Thoracic aorta (tissue), 2 donors: Measurements from ENCODE around the gene CR1. TPM values are rescaled to one million over a fixed set of nuclear protein-coding genes. Genes with fewer than 3 reads are reported as not detected.

Experiments used
- ATAC-seq: fragments of 150-250 bp; one replicate; pipeline ENCODE4 v1.8.0; 2017; ENCODE audit warnings: low read depth; ENCODE audit not compliant: insufficient number of reproducible peaks, low FRiP score
- DNase-seq: peaks from one replicate; pipeline ENCODE4 v3.0.0-alpha.2; 2020; ENCODE audit warnings: low spot score
- H3K27ac ChIP-seq, 2 donors: fragments of 200-600 bp; sonication (generic); 1 replicate in 1 of 2; 2 replicates in 1 of 2; pipeline ENCODE4 v1.5.1; 2016; ENCODE audit warnings: mild to moderate bottlenecking in 2 of 2, moderate library complexity in 2 of 2
- H3K27me3 ChIP-seq: fragments of 200-600 bp; sonication (generic); replicated peaks from 2 replicates; pipeline ENCODE4 v1.6.0; 2016; ENCODE audit warnings: mild to moderate bottlenecking; ENCODE audit not compliant: insufficient read depth
- H3K36me3 ChIP-seq: fragments of 200-600 bp; sonication (generic); one replicate; pipeline ENCODE4 v1.5.1; 2016
- H3K4me1 ChIP-seq, 2 donors: fragments of 200-600 bp; sonication (generic); 1 replicate in 1 of 2; 2 replicates in 1 of 2; pipeline versions ENCODE4 v1.5.1 to v1.6.0; 2016; ENCODE audit warnings: low read depth in 2 of 2, mild to moderate bottlenecking in 1 of 2; ENCODE audit not compliant: control insufficient read depth in 1 of 2
- H3K4me3 ChIP-seq: fragments of 200-600 bp; sonication (generic); 2 replicates; pipeline ENCODE4 v1.5.1; 2016; ENCODE audit warnings: mild to moderate bottlenecking
- H3K9me3 ChIP-seq: fragments of 200-600 bp; sonication (generic); 2 replicates; pipeline ENCODE4 v1.5.1; 2016
- total RNA-seq, 2 donors: library from RNA; depleted of rRNA; stranded (reverse); fragments of >200 nt; gene quantifications; one replicate each; pipeline versions ENCODE4 v1.1.0 to v1.2.3, GENCODE V29; 2016
- TF ChIP-seq, protein P1 (sequence below): fragments of 200-600 bp; sonication (generic); IDR thresholded peaks from one replicate; pipeline ENCODE4 v1.5.1; 2019; ENCODE audit warnings: antibody characterized with exemption

The CR1 gene
- total RNA-seq, 2 donors from 2014 or later = 5.0 to 17.4 TPM

DNA sequence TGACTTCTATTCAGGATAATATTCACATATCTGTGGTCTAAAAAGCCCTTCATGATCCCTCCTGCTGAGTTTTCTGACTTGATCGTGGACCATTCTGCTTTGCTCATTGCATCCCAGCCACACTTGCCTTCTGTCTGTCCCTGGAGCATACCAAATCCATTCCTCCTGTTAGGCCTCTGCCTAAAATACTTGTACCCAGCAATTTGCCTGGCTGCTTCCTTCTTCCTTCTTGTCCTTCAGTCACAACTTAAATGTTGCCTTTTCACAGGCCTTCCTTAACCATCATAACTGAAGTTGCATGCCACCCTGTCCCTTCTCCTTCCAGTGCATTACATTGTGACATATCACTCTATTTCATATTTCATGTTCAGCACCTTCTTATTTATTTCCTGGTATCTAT is 37.5 kb upstream of the CR1 start:
- Histone ChIP-seq H3K27me3 (no peaks in the 10 kb centered on the region), H3K4me3 (no peak overlapping the region), H3K36me3 (no peaks in the 10 kb centered on the region), H3K9me3 (no peaks in the 10 kb centered on the region), H3K27ac (no peak overlapping the region), H3K4me1 (peaks cover 12% of the 10 kb centered on the region in 2 donors)
- no peak for ATAC-seq
- TF ChIP-seq, protein P1, sequence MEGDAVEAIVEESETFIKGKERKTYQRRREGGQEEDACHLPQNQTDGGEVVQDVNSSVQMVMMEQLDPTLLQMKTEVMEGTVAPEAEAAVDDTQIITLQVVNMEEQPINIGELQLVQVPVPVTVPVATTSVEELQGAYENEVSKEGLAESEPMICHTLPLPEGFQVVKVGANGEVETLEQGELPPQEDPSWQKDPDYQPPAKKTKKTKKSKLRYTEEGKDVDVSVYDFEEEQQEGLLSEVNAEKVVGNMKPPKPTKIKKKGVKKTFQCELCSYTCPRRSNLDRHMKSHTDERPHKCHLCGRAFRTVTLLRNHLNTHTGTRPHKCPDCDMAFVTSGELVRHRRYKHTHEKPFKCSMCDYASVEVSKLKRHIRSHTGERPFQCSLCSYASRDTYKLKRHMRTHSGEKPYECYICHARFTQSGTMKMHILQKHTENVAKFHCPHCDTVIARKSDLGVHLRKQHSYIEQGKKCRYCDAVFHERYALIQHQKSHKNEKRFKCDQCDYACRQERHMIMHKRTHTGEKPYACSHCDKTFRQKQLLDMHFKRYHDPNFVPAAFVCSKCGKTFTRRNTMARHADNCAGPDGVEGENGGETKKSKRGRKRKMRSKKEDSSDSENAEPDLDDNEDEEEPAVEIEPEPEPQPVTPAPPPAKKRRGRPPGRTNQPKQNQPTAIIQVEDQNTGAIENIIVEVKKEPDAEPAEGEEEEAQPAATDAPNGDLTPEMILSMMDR = no peak
- no peak for DNase-seq

DNA sequence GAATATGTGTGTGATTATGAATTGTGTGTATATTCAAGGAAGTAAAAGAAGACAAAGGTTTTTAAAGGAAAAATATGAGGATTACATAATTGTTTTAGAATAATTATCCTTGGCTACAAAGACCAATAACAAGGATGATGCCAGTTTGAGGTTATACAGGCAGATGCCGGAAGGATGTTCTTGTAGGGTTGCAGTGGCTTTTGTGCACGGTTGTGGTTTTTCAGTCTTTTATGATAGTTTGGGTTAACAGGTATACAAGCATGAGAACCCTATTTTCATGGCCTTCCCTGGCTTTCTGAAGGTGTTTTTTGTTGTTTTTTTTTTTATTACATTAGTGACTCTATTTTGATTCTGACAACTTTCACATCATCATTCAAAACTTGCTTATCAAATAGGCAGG is 36.9 kb upstream of the CR1 start:
- Histone ChIP-seq H3K27ac (no peak overlapping the region), H3K27me3 (no peaks in the 10 kb centered on the region), H3K36me3 (no peaks in the 10 kb centered on the region), H3K9me3 (no peaks in the 10 kb centered on the region), H3K4me3 (no peak overlapping the region), H3K4me1 (peaks cover 10 to 11% of the 10 kb centered on the region in 2 donors)
- TF ChIP-seq, protein P1 = no peak
- DNase-seq = no peak
- no peak for ATAC-seq

DNA sequence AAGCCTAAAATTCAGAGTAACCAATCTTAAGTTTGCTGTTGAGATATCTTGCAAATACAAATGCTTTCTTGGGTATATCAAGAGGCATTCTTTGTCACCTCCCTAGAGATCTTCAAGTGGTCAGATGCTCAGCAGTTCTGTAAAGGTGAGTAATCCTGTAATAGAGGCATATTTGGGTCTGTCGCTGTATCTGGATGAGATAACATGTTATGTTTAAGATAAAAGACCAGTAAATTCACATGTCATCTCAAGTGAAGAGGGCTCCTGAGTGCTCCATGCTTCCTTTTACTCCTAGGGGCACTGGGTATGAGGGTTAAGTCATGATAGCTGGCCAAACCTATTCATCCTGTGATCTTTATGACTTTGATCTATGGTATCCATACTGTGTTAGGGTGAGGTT is 34.3 kb upstream of the CR1 start:
- Histone ChIP-seq H3K27me3 (no peaks in the 10 kb centered on the region), H3K4me1 (no peaks in the 10 kb centered on the region), H3K4me3 (no peak overlapping the region), H3K36me3 (no peaks in the 10 kb centered on the region), H3K27ac (no peak overlapping the region), H3K9me3 (no peaks in the 10 kb centered on the region)
- TF ChIP-seq, protein P1 = no peak
- ATAC-seq = no peak
- no peak for DNase-seq

DNA sequence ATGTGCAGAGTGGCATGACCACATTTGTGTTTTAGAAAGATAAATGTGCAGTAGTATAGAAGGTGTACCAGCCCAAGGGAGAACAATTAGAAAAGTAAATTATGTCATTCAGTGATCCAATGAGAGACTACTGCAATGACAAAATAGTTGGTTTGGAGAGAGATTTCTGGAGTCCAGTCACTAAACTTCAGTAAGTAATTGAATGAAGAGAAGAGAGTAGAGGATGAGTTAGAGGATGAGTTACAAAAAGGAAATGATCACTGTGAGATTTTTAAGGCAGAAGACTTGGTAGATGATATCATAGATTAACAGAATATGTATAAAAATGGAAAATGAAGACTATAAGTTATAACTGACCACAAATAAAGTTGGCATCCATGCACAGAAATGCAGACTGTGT is 33.4 kb upstream of the CR1 start:
- TF ChIP-seq, protein P1 = no peak
- ATAC-seq = no peak
- Histone ChIP-seq H3K4me3 (no peak overlapping the region), H3K27me3 (no peaks in the 10 kb centered on the region), H3K27ac (no peak overlapping the region), H3K4me1 (no peaks in the 10 kb centered on the region), H3K9me3 (no peaks in the 10 kb centered on the region), H3K36me3 (no peaks in the 10 kb centered on the region)
- no peak for DNase-seq

DNA sequence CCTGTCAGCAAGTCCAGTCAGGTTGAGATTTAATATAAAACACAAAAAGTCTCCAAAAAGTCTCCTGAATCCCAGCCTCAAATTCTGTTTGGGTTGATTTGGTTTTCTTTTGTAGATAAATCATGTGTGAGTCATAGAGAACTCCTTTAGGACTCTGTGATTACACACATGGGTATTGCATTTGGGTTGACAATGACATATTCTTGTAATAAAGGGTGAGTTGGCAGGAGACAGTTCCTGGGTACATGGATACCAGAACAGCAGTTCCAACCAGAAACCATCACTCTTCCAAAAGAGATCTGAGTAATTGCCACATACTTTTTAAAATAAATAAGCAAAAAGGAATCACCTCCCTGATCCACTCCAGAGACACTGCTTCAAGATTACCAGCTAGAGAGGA is 32.9 kb upstream of the CR1 start:
- Histone ChIP-seq H3K36me3 (no peaks in the 10 kb centered on the region), H3K9me3 (no peaks in the 10 kb centered on the region), H3K4me3 (no peak overlapping the region), H3K27me3 (no peaks in the 10 kb centered on the region), H3K27ac (no peak overlapping the region), H3K4me1 (no peaks in the 10 kb centered on the region)
- no peak for ATAC-seq
- TF ChIP-seq, protein P1 = no peak
- no peak for DNase-seq
